NCI-H2081 treated with DMSO at 0.1 percent for 48 hours (cell line): ENCODE measurements around the gene GLTPD2.

Experiments
- DNase-seq: peaks from one replicate; lab custom pipeline; 2025; lab: John Stamatoyannopoulos, UW

GLTPD2 gene

DNA sequence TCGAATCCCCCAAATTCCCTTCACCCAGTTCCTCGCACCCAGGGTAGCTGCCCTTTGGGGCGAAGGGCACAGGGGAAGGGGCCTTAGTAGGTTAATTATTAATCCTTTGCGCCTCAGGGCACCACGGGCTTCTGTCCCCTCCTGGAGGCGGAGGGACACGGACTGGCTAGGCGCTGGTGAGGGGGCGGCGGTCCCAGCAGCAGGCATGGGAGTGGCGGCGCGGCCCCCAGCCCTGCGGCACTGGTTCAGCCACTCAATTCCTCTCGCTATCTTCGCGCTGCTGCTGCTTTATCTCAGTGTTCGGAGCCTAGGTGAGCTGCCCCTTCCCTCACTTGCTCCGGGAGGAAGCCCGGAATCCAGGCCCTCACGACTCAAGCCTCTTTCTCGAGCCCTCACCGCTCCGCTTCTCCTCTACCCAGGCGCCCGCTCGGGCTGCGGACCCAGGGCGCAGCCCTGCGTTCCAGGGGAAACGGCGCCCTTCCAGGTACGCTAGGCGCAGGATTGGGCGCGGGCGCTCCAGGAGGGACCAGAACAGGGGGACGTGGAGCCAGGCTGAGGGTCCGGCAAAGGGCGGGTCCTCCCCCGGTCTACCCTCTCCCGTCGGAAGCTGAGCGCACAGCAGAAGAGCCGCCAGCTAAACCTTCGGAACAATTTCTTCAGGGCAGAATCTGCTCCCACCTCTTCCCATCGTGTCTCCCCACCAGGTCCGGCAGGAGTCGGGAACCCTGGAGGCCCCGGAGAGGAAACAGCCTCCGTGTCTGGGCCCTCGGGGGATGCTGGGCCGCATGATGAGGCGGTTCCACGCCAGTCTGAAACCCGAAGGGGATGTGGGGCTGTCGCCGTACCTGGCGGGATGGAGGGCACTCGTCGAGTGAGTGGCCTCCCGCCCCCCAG, at the start of gene GLTPD2:
Gene GLTPD2 (plus strand): TSS at position 158 of the 894 bp plus-strand sequence. CDS start 48 bp downstream, at position 206.
- DNase-seq = no peak

DNA sequence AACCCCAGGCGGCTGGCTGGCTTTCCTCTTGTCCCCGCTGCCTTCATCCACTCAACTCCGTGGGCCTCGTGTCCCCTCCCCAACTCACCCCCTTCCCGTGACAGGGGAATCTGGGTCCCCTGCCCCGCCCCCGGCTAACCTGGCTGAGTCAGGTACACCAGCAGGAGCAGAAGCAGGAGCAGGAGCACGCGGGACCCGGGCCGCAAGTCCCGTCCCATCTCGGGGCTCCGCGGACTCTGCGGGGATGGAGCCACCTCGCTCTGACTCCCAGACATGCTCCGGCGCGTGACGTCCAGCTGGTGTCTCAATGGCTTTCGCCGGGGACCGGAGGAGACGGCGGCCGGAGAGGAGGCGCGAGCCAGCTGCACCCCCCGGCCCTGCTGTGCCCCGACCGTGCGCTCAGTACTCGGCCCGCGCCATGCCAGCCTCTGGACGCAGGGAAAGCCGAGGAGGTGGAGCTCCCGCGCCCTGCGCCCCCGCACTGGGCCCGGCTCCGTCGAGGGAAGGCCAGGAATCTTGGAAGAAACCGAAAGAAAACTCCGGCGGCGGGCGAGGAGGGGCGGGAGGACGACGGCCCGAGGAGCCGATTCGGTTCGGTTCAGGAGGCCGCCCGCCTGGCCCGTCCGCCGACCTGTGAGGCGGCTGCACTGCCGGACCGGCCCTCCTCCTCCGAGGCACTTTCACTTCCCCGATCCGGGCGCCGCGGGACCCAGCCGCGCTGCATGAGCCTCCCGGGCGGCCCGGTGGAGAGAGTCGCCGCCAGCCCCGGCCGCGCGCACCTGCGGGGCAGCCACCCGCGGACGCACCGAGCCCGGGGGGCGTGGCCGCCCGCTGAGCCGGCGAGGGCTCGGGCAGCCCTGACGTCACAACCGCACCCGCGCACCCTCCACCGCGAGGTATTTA, 49.4 kb upstream of the GLTPD2 start, which contains the start of the genes CXCL16 and ZMYND15:
Gene CXCL16 (minus strand): TSS at position 807 of the 903 bp plus-strand sequence. CDS start 589 bp downstream, at position 218.
Gene ZMYND15 (plus strand): TSS at position 712 of the 903 bp plus-strand sequence. CDS start 716 bp downstream, outside the sequence.
- no peak for DNase-seq

DNA sequence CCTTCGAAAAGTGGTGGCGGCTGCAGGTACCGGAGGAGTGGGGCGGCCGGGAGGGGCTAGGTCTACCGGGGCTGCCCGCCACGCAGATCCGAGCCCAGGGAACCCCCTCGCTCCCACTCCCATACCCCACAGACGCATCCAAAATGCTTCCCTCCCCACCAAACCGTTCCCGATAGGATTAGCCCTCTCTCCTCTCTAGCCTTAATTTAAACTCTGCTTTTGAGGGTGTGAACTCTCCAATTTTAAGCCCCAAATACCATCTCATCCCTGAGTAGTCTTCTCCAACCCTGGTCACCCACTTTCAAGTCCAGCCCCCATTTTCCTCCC, 48.8 kb upstream of the GLTPD2 start:
- no peak for DNase-seq

DNA sequence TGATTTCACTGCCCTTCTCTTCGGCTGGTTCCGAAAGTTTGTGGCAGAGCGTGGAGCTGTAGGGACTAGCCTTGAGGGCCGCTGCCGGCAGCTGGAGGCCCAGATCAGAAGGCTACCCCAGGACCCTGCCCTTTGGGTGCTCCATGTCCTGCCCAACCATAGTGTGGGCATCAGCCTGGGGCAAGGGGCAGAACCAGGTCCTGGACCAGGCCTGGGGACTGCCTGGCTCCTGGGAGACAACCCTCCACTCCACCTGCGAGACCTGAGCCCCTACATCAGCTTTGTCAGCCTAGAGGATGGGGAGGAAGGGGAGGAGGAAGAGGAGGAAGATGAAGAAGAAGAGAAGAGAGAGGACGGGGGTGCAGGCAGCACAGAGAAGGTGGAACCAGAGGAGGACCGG, 48.2 kb upstream of the GLTPD2 start:
- no peak for DNase-seq

DNA sequence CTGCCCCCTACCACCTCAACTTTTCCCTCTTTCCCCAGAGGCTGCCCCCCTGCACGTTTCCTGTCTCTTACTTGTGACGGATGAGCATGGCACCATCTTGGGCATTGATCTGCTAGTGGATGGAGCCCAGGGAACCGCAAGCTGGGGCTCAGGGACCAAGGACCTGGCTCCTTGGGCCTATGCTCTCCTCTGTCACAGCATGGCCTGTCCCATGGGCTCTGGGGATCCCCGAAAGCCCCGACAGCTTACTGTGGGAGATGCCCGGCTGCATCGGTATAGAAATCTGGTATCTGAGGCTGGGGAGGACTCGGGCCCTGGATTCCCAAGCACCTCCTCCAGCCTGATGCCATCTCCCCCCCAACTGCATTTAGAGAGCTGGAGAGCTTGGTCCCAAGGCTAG, 47.2 kb upstream of the GLTPD2 start:
- no peak for DNase-seq

DNA sequence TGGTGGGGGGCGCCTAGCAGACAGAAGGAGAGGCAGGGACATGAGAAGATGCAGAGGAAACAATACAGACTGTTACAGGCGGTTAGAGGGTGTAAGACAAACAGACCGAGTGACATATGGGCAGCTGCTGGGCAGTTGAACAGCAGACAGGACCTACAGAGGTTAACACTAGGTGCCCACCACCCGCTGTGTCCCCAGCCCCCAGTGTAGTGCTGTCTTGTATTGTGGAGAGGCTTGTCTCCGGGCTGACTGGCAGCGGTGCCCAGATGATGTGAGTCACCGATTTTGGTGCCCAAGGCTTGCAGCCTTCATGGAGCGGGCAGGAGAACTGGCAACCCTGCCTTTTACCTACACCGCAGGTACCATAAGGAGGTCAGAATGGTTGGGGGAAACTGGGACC, 46.6 kb upstream of the GLTPD2 start:
- no peak for DNase-seq

DNA sequence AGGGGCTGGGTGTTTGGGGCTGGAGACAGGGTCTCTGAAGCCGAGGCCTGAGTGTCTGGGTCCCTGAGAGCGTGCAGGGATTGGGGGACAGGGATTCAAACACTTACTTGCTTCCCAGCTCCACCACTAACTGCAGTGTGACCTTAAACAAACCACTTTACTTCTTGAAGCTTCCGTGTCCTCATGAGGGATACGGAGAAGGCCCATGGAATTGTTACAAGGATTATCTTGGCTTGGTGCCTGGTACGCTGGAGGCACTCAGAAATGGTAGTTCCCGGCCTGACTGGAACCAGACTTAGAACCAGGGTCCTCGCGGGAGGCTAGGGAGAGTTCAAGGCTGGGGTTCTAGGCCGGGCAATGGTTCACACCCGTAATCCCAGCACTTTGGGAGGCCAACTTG, 46.1 kb upstream of the GLTPD2 start:
- DNase-seq = no peak

DNA sequence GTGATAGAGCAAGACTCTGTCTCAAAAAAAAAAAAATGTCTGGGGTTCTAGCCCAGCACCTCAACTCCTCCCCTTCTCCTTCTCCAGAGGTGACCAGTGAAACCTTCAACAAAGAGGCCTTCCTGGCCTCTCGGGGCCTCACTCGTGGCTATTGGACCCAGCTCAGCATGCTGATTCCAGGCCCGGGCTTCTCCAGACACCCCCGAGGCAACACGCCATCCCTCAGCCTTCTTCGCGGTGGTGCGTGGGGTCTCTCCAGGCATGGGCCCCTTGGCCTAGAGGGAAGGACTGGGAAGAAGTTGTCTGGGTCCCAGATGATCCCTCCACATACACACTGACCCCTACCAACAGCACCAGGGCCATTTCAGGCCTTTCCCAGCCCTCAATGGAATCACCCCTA, 45.5 kb upstream of the GLTPD2 start:
- DNase-seq = no peak

DNA sequence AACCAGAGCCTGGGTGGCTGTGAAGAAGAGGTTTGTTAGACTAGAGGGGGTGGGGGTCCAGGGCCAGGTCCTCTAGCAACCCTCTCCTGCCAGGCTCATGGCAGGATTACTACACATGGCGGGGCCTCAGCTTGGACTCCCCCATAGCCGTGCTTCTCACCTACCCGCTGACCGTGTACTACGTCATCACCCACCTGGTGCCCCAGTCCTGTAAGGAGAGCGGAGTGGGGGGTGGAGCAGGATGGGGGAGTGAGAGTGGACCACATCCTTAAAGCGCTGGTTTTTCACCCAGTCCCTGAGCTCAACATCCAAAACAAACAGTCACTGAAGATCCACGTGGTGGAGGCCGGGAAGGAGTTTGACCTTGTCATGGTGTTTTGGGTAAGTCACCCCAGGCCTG, 44.9 kb upstream of the GLTPD2 start:
- DNase-seq = no peak

DNA sequence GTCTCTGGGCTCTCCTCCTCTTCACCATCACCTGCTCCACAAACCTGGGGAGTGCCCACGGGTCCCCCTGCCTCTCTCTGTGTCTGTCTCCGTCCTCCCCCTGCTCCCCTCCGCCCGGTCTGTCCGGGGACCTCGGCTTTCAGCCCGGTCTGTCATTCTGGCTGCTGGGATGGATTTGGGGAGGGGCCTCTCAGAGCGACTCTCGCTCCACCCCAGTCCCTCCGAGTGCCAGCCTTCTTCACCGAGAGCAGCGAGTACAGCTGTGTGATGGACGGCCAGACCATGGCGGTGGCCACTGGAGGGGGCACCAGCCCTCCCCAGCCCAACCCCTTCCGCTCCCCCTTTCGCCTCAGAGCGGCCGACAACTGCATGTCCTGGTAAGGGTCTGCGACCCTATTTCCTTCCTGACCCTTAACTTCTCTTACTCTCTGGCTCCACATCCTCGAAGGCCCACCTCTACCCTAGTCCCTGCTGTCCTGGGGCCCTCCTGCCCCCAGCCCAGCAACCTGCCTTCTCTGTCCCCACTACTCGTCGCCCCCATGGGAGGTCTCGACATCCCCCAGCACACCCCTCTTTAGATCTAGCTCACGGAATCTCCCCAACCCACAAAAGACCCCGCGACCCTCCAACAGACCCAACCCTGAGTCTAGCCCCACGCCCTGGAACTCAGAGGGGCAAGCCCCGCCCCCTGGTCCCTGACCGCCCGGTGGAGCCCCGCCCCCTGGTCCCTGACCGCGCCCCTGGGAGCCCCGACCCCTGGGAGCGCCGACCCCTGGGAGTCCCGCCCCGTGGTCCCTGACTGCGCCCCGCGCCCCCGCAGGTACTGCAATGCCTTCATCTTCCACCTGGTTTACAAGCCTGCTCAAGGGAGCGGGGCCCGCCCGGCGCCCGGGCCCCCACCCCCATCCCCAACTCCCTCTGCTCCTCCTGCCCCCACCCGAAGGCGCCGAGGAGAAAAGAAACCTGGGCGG, 43.5 kb upstream of the GLTPD2 start:
- no peak for DNase-seq

DNA sequence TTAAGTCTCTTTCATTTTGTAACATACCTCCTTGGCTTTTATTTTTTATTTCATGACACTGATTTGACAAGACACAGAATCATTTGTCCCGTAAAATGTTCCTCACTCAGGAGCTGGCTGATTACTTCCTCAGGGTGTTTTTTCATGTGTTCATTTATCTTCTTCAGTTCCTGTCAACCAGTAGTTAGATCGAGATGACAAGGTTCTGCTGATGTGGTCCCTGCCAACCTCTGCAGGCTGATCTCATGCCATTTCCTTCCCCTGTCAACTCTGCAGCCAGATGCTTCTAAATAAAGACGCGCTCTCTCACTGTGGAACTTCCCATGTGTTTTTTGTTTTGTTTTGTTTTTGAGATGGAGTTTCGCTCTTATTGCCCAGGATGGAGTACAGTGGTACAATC, 40.9 kb upstream of the GLTPD2 start:
- no peak for DNase-seq

DNA sequence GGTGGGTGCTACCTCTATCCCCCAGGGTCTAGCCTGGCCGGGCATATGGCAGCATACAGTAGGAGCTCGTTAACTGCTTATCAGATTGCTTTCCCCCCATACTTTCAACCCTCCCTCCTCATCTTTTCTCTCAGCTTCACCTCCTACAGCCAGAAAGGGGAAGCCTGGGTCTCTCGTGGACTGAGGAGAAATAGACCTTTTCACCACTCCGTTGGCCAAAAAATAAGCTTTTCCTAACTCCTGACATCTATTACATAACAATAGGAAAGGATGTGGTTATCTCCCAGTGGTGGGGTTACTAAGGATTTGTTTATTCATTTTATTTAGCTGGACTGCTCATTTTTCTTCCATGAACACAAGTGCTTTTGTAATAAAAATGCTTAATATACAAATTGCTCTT, 40.1 kb upstream of the GLTPD2 start:
- no peak for DNase-seq

DNA sequence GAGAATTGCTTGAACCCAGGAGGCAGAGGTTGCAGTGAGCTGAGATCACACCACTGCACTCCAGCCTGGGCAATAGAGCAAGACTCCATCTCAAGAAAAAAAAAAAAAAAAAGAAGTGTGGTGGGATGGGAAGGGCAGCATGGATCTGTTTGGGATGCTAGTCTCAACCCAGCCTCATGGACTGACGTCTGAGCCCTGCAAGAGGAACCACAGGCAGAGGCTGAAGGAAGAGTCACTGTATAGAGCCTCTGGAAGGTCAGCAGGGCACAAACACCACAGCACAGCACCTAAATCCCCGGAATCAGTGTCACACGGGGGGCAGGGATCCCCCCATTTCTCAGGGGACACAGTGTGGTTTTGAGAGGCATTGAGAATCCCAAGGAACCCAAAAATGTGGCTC, 38.2 kb upstream of the GLTPD2 start:
- no peak for DNase-seq

DNA sequence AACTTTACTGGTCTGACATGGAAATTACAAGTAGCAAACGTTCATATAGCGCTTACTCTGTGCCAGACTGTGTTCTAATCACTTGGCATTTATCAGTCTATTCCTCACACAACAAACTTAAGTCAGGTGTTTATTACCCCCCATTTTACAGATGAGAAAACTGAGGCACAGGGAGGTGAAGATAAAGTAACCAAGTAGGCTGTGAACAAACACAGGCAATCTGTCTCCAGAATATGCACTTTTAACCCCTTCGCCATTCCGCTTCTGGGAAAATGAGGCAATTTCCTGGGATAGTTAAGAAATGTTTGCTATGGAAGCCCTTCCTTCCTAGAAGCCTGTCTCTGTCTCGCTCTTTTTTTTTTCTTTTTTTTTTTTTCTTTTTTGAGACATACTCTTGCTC, 36.8 kb upstream of the GLTPD2 start:
- DNase-seq = no peak

DNA sequence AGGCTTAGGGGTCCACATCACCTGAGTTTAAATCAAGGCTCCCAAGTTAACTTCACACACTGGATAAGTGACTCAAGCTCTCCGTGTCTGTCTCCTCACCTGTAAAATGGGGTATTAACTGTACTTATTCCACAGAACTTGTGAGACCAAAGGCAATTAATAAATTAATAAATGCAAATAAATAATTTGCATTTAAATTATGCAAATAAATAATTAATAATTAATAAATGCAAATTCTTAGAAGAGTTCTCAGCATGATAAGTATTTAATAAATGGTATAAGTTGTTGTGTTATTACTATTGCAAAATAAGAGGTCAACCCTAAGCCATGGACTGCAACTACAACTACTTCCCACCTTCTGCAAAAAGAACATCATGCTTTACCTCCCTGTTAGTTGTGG, 35.4 kb upstream of the GLTPD2 start:
- no peak for DNase-seq

DNA sequence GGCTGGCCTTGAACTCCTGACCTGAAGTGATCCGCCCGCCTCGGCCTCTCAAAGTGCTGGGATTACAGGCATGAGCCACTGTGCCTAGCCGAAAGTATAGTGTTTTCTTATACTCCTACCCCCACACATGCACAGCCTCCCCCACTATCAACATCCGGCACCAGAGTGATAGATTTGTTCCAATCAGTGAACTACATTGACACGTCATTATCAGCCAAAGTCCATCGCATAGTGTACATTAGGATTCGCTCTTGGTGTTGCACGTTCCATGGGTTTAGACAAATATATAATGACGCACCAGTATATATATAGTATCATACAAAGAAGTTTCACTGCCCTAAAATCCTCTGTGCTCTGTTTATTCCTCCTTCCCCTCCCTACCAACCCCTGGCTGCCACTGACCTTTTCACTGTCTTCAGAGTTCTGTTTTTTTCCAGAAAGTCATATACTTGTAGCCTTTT, 29.0 kb upstream of the GLTPD2 start:
- DNase-seq = no peak

DNA sequence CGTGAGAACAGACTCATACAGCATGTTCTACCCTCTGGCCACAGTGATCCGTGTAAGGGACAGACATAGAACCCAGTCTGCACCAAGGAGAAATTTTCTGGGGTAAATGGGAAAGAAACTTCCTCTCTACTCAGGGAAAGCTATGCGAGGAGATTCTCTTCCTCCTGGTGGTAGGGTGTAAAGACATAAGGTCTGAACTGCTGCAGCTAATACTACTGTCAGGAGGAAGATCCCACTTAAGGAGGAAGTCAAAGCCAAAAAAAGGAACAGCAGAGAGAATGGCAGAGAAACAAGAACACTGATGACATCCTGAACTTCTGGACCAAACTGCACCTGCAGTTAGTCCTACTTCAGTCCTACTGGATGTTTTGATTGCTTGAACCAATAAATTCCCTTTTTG, 24.2 kb upstream of the GLTPD2 start:
- no peak for DNase-seq

DNA sequence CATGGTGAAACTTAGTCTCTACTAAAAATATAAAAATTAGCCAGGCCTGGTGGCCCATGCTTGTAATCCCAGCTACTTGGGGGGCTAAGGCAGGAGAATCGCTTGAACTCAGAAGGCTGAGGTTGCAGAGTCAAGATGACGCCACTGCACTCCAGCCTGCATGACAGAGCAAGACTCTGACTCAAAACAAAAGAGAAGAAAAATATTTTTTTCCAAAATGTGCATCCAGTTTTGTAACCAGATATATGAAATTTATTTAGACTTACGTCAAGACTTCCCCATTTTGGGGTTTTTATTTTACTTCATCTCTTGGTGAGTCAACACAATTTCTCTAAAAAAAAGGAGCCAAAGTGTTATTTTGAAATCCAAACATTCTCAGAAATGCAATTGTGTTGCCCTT, 22.6 kb upstream of the GLTPD2 start:
- DNase-seq = no peak

DNA sequence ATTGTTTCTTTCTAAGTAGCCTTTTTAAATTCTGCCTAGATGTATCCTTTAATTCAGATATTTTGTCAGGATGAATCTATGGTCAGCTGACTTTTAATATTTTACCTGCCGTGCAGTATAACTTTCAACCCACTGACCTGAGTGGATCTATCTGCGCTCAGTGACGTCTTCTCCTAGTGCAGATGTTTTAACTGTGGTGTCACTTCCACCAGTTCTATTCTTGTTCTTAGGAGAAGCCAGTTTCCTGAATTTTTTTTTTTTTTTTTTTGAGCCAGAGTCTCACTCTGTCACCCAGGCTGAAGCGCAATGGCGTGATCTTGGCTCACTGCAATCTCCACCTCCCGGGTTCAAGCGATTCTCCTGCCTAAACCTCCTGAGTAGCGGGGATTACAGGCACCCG, 22.0 kb upstream of the GLTPD2 start:
- DNase-seq = no peak

DNA sequence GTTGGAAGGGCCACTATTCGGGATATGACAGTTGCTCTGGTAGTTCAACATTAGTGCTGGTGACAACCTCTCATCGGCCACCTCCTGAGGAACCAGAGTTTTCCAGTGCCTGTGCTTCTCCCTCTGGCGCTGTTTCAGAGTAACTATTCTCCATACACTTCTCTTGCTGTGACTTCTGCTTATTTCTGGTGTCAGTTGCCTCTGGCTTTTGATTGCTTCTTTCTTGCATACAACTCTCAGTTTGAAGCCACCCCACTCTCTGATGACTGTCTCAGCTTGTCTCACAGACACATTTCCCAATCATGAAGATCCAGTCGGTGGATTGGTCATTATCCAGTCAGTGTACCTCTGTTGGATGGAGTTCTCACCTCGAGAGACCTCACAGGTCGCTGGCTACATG, 20.5 kb upstream of the GLTPD2 start:
- DNase-seq = no peak

DNA sequence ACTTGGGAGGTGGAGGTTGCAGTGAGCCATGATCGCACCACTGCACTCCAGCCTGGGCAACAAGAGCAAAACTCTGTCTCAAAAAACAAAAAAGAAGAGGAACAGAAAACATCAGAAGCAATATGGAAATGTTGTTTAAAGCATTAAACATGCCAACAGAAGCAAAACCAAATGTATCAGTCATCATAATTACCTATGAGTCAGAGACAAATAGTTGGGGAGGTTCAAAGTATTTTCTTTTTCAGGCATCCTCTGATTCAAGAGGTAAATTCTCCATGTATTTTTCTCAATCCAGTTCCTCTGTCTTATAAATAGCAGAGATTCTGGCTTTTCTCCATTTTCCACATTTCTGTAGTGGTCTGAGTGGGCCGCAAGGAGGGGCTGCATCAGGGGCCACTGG, 19.1 kb upstream of the GLTPD2 start:
- no peak for DNase-seq
